HCT116 (cell line): Measurements from ENCODE around the gene MTMR10. TPM values are rescaled to one million over a fixed set of nuclear protein-coding genes. Genes with fewer than 3 reads are reported as not detected.

Experiments
- ATAC-seq: fragments of 200-7000 bp; cut with Tn5 transposase; 2 replicates; pipeline ENCODE4 v1.9.1; 2020; ENCODE audit warnings: mild to moderate bottlenecking, moderate library complexity
- BruUV-seq: library from RNA; stranded (reverse); fragments of 400-500 nt; replicated peaks from 2 replicates; lab custom pipeline; 2021; lab: Mats Ljungman, UMichigan
- CTCF ChIA-PET: fragments of 300-600 bp; sonication (Branson Sonifier 250); formaldehyde crosslinking; loops from one replicate; lab custom pipeline; 2021; ENCODE audit warnings: antibody characterized with exemption; lab: Charles Lee
- POLR2A ChIA-PET: fragments of 300-600, 350-600 bp; sonication (Branson Sonifier 250); formaldehyde crosslinking; loops from one replicate; lab custom pipeline; 2021; ENCODE audit warnings: antibody characterized with exemption; lab: Charles Lee
- RAD21 ChIA-PET, 2 experiments: fragments of 300-600 bp; sonication (Branson Sonifier 250); formaldehyde crosslinking; loops; one replicate each; lab custom pipeline; 2023; ENCODE audit warnings: low total read pairs in 2 of 2; ENCODE audit not compliant: uncharacterized antibody in 2 of 2, unreplicated experiment in 2 of 2, low non-redundant PET in 1 of 2; lab: Charles Lee
- DNase-seq: peaks from one replicate; pipeline ENCODE4 v3.0.0-alpha.2; 2010; ENCODE audit warnings: low read depth, low spot score
- H2AFZ ChIP-seq: fragments of 200-600 bp; shearing (Covaris generic), sonication (generic); 2 replicates; pipeline ENCODE4 v1.6.1; 2017; ENCODE audit warnings: low read depth, mixed run types, mixed read lengths, antibody characterized with exemption, low read length; ENCODE audit not compliant: poor library complexity, severe bottlenecking
- H3K27ac ChIP-seq: 2 replicates; pipeline ENCODE4 v1.5.1; 2012; ENCODE audit warnings: low read depth, low read length
- H3K27me3 ChIP-seq: fragments of 200-600 bp; sonication (generic); 2 replicates; pipeline ENCODE4 v1.6.1; 2016; ENCODE audit warnings: mixed run types, low read length, mixed read lengths; ENCODE audit not compliant: insufficient read depth
- H3K36me3 ChIP-seq, 2 experiments: fragments of 200-500 bp in 1 of 2; fragments of 200-600 bp in 1 of 2; sonication (Bioruptor generic) in 1 of 2; sonication (generic) in 1 of 2; 2 replicates each; pipeline versions ENCODE4 v1.5.1 to v1.6.1; 2014 to 2016; ENCODE audit warnings: low read length in 2 of 2, inconsistent platforms in 1 of 2, mixed read lengths in 1 of 2, mixed run types in 1 of 2; ENCODE audit not compliant: insufficient read depth in 2 of 2, control insufficient read depth in 1 of 2
- H3K4me1 ChIP-seq, 2 experiments: fragments of 200-600 bp in 1 of 2; sonication (generic) in 1 of 2; 2 replicates each; pipeline versions ENCODE4 v1.5.1 to v1.6.1; 2012 to 2017; ENCODE audit warnings: low read length in 2 of 2, inconsistent platforms in 1 of 2, mild to moderate bottlenecking in 1 of 2, mixed read lengths in 1 of 2, mixed run types in 1 of 2, moderate library complexity in 1 of 2; ENCODE audit not compliant: insufficient read depth in 2 of 2, control insufficient read depth in 1 of 2
- H3K4me2 ChIP-seq: fragments of 200-600 bp; sonication (generic); 2 replicates; pipeline ENCODE4 v1.6.1; 2017; ENCODE audit warnings: mixed run types, low read length, mixed read lengths
- H3K4me3 ChIP-seq, 2 experiments: fragments of 200-600 bp in 1 of 2; sonication (generic) in 1 of 2; replicated peaks in 1 of 2; 2 replicates each; pipeline ENCODE4 v1.5.1; 2011 to 2016; ENCODE audit warnings: low read length in 2 of 2, control low read depth in 1 of 2, low read depth in 1 of 2, mild to moderate bottlenecking in 1 of 2, mixed read lengths in 1 of 2, mixed run types in 1 of 2
- H3K79me2 ChIP-seq: fragments of 200-600 bp; sonication (generic); 2 replicates; pipeline ENCODE4 v1.6.1; 2017; ENCODE audit warnings: mild to moderate bottlenecking, mixed run types, low read length, moderate library complexity, mixed read lengths; ENCODE audit not compliant: insufficient read depth
- H3K9ac ChIP-seq: fragments of 200-600 bp; sonication (generic); 2 replicates; pipeline ENCODE4 v1.6.1; 2016; ENCODE audit warnings: low read length, mixed read lengths
- H3K9me2 ChIP-seq: fragments of 200-600 bp; sonication (generic), shearing (Covaris generic); 2 replicates; pipeline ENCODE4 v1.6.1; 2017; ENCODE audit warnings: mixed run types, mild to moderate bottlenecking, moderate library complexity; ENCODE audit not compliant: insufficient read depth
- H3K9me3 ChIP-seq, 2 experiments: fragments of 200-500 bp in 1 of 2; fragments of 200-600 bp in 1 of 2; sonication (Bioruptor generic) in 1 of 2; sonication (generic) in 1 of 2; 2 replicates each; pipeline ENCODE4 v1.6.1; 2014 to 2017; ENCODE audit warnings: low read length in 2 of 2, mixed read lengths in 2 of 2, inconsistent platforms in 1 of 2, low read depth in 1 of 2, mild to moderate bottlenecking in 1 of 2, mixed run types in 1 of 2, moderate library complexity in 1 of 2; ENCODE audit not compliant: control insufficient read depth in 1 of 2, insufficient read depth in 1 of 2
- H4K20me1 ChIP-seq: fragments of 200-600 bp; sonication (generic), shearing (Covaris generic); 2 replicates; pipeline ENCODE4 v1.6.1; 2017; ENCODE audit warnings: mixed run types, mild to moderate bottlenecking, moderate library complexity; ENCODE audit not compliant: insufficient read depth
- CBX3 ChIP-seq: IDR thresholded peaks from 2 replicates; pipeline ENCODE4 v1.6.1; 2012; ENCODE audit warnings: low read depth
- CEBPB ChIP-seq: IDR thresholded peaks from 2 replicates; pipeline ENCODE4 v1.6.1; 2012; ENCODE audit warnings: low read depth
- EGR1 ChIP-seq: IDR thresholded peaks from 2 replicates; pipeline ENCODE4 v1.6.1; 2012; ENCODE audit warnings: low read depth
- EZH2 ChIP-seq: fragments of 200-600 bp; sonication (generic); IDR thresholded peaks from 2 replicates; pipeline ENCODE4 v1.6.1; 2017; ENCODE audit warnings: antibody characterized with exemption, mixed run types
- EZH2phosphoT487 ChIP-seq: fragments of 200-600 bp; IDR thresholded peaks from 2 replicates; pipeline ENCODE4 v1.6.1; 2018; ENCODE audit warnings: antibody characterized with exemption, borderline replicate concordance
- POLR2A ChIP-seq: IDR thresholded peaks from 2 replicates; pipeline ENCODE4 v1.7.0; 2011; ENCODE audit warnings: borderline replicate concordance; ENCODE audit not compliant: insufficient read depth, insufficient read length; ENCODE audit errors: extremely low read depth
- POLR2AphosphoS5 ChIP-seq: IDR thresholded peaks from 2 replicates; pipeline ENCODE4 v1.6.1; 2011; ENCODE audit warnings: mild to moderate bottlenecking, low read depth, low read length, moderate library complexity
- RAD21 ChIP-seq: IDR thresholded peaks from 2 replicates; pipeline ENCODE4 v1.6.1; 2012; ENCODE audit warnings: low read depth, mild to moderate bottlenecking
- REST ChIP-seq: IDR thresholded peaks from 2 replicates; pipeline ENCODE4 v1.6.1; 2012; ENCODE audit warnings: low read depth
- SIN3A ChIP-seq: IDR thresholded peaks from 2 replicates; pipeline ENCODE4 v1.6.1; 2012; ENCODE audit warnings: low read depth
- SP1 ChIP-seq: IDR thresholded peaks from 2 replicates; pipeline ENCODE4 v1.6.1; 2012; ENCODE audit warnings: low read depth
- TCF7L2 ChIP-seq: IDR thresholded peaks from 2 replicates; pipeline ENCODE4 v1.7.0; 2011; ENCODE audit warnings: borderline replicate concordance, inconsistent platforms; ENCODE audit not compliant: insufficient read depth, insufficient read length; ENCODE audit errors: extremely low read depth
- YY1 ChIP-seq: IDR thresholded peaks from 2 replicates; pipeline ENCODE4 v1.6.1; 2011; ENCODE audit warnings: low read length, low read depth, moderate library complexity, mild to moderate bottlenecking; ENCODE audit not compliant: insufficient replicate concordance; ENCODE audit errors: extremely low read depth
- ZBTB33 ChIP-seq: IDR thresholded peaks from 2 replicates; pipeline ENCODE4 v1.6.1; 2011; ENCODE audit warnings: mild to moderate bottlenecking, low read length, moderate library complexity; ENCODE audit not compliant: insufficient replicate concordance; ENCODE audit errors: extremely low read depth
- intact Hi-C: fragments of 100-400 bp; cut with micrococcal nuclease; formaldehyde crosslinking; loops from 2 replicates; pipeline ENCODE4 v1.10.0; 2022
- total RNA-seq: library from RNA; stranded (reverse); gene quantifications from one replicate; pipeline ENCODE4 v1.2.1, GENCODE V29; 2021; ENCODE audit not compliant: unreplicated experiment

Gene MTMR10
- total RNA-seq, 1 experiment from 2014 or later, result 13.4 TPM

- DNase-seq (no peak), ATAC-seq (no peak)
- BruUV-seq, result no TSS peak
- Histone ChIP-seq H3K27ac (no peak overlapping the region), H2AFZ (no peak overlapping the region), H4K20me1 (no peaks in the 10 kb centered on the region), H3K9me3 (peaks cover 0 to 5% of the 10 kb centered on the region in 2 experiments; a peak in 2 of 4 replicates), H3K4me1 (no peaks in the 10 kb centered on the region), H3K27me3 (no peaks in the 10 kb centered on the region), H3K9ac (no peak overlapping the region), H3K79me2 (no peaks in the 10 kb centered on the region), H3K9me2 (no peaks in the 10 kb centered on the region), H3K4me2 (no peak overlapping the region), H3K36me3 (no peaks in the 10 kb centered on the region), H3K4me3 (no peak overlapping the region)
- ChIA-PET CTCF (no interaction called here), POLR2A (no interaction called here), RAD21 (no interaction called here)
- TF ChIP-seq YY1 (no peak), SP1 (no peak), CBX3 (no peak)
- intact Hi-C loops, result no loop called here
Measured at GRCh38 chr15:31016446-31016915, 25.1 kb upstream of the MTMR10 start.

DNA sequence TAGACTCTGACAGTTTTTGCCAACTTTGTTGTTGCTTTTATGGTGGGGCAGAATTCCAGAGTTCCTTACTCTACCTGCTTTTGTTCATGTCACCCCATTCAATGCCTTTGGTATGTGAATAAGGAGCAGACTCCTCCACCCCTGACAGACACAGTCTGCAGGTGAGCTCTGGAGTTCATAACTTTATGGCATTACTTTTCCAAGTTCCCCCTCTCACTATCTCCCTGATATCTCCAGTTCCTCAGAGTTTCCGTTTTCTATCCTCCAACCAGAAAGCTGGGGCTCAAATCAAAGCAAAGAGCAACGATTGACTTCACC, 23.1 kb upstream of the MTMR10 start:
- Histone ChIP-seq H3K9ac (no peak overlapping the region), H3K79me2 (no peaks in the 10 kb centered on the region), H3K27ac (no peak overlapping the region), H2AFZ (no peak overlapping the region), H3K27me3 (no peaks in the 10 kb centered on the region), H3K4me1 (no peaks in the 10 kb centered on the region), H3K36me3 (no peaks in the 10 kb centered on the region), H3K9me3 (peaks cover 0 to 5% of the 10 kb centered on the region in 2 experiments; a peak in 2 of 4 replicates), H3K9me2 (no peaks in the 10 kb centered on the region), H4K20me1 (no peaks in the 10 kb centered on the region), H3K4me3 (no peak overlapping the region), H3K4me2 (no peak overlapping the region)
- no TSS peak for BruUV-seq
- POLR2A ChIA-PET, result no interaction called here
- TF ChIP-seq YY1 (no peak), REST (no peak), EZH2 (no peak), RAD21 (no peak), SP1 (no peak), CEBPB (no peak), ZBTB33 (no peak), SIN3A (no peak), POLR2A (no peak), EZH2phosphoT487 (no peak), CBX3 (no peak), POLR2AphosphoS5 (no peak), TCF7L2 (no peak), EGR1 (no peak)
- intact Hi-C loops, result no loop called here
- CTCF ChIA-PET, result no interaction called here
- DNase-seq (no peak), ATAC-seq (no peak)
- RAD21 ChIA-PET, result no interaction called here
